ENCODE data around the gene ZNF845.
A peak's percentile ranks its signal among the peaks of the same experiment; 100 is the strongest.
"Not testable (repeated sequence)": the region's sequence is repeated elsewhere in the genome, so short reads cannot be mapped to it uniquely, and the experiment has no call there.

Gene ZNF845

DNA sequence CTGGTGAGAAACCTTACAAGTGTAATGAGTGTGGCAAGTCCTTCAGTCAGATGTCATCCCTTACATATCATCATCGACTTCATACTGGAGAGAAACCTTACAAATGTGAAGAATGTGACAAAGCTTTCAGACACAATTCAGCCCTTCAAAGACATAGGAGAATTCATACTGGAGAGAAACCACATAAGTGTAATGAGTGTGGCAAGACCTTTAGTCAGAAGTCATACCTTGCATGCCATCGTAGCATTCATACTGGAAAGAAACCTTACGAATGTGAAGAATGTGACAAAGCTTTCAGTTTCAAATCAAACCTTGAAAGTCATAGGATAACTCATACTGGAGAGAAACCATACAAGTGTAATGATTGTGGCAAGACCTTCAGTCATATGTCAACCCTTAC is 47.8 kb downstream of the ZNF845 start:
- DNase-seq (ENCODE audit: low read depth in 2 of 2): no peak

DNA sequence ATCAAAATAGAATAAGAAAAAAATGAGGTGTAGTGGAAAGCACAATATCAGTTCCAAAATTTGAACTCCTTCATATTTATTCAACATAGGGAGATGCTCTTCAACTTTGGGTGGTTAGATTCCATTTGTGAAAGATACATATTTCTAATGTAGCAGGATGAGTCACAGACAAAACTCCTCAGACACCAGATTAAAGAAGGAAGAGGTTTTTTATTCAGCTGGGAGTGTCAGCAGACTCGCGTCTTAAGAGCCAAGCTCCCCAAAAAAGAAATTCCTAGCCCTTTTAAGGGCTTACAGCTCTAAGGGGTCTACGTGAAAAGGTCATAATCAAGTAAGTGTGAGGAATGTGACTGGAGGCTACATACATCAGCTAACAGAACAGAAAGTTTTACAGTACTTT is 54.6 kb downstream of the ZNF845 start:
- no peak for DNase-seq (ENCODE audit: low read depth in 2 of 2)

- DNase-seq (ENCODE audit: low read depth in 2 of 2): no peak
These were observed 55.4 kb downstream of the ZNF845 start for GRCh38 chr19:53388904-53389303.

GRCh38 chr19:53389571-53389970 is 56.0 kb downstream of the ZNF845 start:
- no peak for DNase-seq (ENCODE audit: low read depth in 2 of 2)

GRCh38 chr19:53389978-53390377 is 56.4 kb downstream of the ZNF845 start:
- DNase-seq (ENCODE audit: low read depth in 2 of 2): no peak

DNA sequence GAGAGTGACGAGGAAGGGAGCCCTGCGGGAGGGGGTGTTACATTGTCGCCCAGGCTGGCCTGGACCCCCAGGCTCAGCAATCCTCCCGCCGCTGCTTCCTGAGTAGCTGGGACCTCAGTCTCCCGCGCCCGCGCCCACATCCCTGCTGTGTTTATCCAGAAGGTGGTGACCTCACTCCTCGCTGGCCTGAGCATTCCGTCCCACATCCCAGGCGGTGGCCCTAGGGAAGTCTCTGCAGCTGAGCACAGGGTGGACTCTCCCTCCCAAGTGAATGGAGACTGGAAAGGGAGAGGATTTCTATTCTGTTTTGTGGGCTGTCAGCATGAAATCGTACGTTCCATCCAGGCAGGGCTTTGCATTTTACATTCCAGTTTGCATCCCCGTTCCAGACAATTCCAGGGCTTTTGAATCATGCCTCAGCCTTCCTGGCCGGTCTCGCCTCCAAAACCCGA is 61.0 kb downstream of the ZNF845 start:
- no peak for DNase-seq (ENCODE audit: low read depth in 2 of 2)

DNA sequence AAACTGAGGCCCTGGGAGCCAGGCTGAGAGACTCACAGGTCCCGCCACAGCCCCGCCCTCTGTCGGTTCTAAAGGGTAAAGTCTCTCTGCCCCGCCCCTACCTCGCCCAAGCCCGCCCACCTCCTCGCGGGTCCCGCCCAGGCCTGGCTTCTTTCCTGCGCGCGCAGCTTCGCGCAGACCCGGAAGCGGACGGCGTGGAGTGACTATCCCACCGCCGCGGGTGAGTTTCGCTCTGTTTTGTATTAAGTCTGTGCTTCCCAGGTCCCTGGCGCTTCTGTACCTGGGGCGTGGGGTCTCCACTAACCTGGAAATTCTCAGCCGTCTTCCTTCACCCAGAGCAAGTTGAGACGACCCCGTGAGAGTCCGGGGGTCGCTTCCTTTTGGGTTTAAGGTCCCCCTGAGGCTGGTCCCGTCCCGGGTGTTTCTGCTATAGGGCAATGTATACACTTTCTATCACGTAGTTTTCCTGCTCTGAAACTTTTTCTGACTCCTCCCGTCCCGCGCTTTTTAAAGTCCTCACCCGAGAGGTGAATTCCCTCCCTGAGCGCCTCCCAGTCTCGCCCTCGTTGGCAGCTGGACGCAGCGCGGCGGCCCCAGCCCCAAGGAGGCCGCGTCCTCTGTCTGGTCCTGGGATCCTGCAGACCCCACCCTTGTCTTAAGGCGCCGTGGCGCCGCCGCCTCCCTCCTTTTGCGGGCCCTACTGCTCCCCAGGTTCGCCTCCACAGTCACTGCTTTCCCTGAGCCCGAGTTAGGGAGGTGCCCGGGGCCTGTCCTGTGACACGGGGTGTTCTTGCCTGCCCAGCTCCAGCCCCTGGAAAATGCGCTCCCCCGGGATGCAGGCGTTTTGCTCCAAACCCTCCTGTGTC is 61.7 kb downstream of the ZNF845 start, which contains the start of gene ZNF765:
ZNF765 (plus strand) TSS at position 176 of the 866 bp plus-strand sequence. CDS start 2,867 bp downstream, outside the sequence.
- peak; percentile 93 to 94 for DNase-seq (ENCODE audit: low read depth in 2 of 2)

DNA sequence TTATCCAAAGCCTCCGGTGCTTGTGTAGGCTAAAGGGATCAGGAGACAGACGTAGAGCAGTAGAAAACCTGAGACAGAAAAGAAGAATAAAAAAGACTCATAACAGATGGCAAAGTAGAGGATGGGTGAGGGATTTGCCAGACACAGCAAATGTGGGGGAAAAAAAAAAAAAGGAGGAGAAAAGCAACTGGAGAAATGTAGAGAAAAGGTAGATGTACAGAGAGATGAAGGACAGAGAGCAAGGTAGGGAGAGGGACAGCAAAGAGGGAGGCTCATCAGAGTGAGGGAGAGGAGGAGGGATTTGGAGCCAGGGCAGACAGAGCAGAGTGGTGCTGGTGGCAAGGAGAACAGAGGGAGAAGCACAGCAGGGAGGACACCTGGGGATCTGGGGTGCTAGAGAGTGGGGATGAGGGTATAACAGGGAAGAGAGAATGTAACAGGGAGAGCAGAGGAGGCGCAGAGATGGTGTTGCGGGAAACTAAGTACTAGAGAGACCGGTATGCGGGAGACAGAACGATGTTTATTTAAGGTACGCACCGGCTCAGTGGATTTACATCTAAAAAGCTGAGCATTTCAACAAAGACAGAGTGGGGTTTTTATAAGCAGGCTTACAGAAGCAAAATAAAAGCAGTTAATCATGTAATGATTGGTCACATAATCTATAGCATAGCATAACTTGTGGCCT is 62.4 kb downstream of the ZNF845 start:
- not testable (repeated sequence) for DNase-seq (ENCODE audit: low read depth in 2 of 2)

GRCh38 chr19:53396525-53396868 is 62.9 kb downstream of the ZNF845 start:
- DNase-seq (ENCODE audit: low read depth in 2 of 2): no peak

DNA sequence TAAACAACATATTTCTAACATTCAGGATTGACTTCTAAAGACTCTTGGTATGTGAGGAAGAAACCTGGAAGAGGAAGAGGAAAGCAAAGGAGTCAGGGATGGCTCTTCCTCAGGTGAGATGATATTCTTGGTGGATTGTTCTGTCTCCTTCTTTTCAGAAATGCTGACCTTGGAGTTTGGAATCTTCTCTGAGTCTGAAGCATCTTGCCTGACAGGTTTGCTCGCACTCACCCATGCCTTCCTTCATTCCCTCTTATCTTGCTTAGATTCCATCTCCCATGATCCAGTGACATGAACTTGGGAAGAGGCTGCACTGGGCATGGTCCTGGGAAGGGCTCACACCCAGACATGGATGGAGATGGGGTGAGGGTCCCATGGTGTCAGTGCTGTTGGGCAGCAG is 64.4 kb downstream of the ZNF845 start:
- DNase-seq (ENCODE audit: low read depth in 2 of 2): not testable (repeated sequence)
